Keratinocyte (primary cell): Measurements from ENCODE around the gene NFATC2.

ENCODE experiments used
- EZH2 ChIP-seq: IDR thresholded peaks from one replicate; pipeline ENCODE4 v1.6.1; 2012; ENCODE audit warnings: inconsistent platforms, mild to moderate bottlenecking, low read length, moderate library complexity
- TF ChIP-seq, protein P1 (sequence below), 3 experiments: IDR thresholded peaks in 1 of 3; conservative IDR thresholded peaks in 1 of 3; optimal IDR thresholded peaks in 1 of 3; 2 replicates in 2 of 3; 3 replicates in 1 of 3; pipeline versions ENCODE3 to v1.5.1; 2011; ENCODE audit warnings: low read length in 3 of 3, mild to moderate bottlenecking in 3 of 3, moderate library complexity in 2 of 3, control low read depth in 1 of 3, inconsistent platforms in 1 of 3; ENCODE audit not compliant: insufficient read depth in 2 of 3; ENCODE audit errors: extremely low read depth in 1 of 3

DNA sequence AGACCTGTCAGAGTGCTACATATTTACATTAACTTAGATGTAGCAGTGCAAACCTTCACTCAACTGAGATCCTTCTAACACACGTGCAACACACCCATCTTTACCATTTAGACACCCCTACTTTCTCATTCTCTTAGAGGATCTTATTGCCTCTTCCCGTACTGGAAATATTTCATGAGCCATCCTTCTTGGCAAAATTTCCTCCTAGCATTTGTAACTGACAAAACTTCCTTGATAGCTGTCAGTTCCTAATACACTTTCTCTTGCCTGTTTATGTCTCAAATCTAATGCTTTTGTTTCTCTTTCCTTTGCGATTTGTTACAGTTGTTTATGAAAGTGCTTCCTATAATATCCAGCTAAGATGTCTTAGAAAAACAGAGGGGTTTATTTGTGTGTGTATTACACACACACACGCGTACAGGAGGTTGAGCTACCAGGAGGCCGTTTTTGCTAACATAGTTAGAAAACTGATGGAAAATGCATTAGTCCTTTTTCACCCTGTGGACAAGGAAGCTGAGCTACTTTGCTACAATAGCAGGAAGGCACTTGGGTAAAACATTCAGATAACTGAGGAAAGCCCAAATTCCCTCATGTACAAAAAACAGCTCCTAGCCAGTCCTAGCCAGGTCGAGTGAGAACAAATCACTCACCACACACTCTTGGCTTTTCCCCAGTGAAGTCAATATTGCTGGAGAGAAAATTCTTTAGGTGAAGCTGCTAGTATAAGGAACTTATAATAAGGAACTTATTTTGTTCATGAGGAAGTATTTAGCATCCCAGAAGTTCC, 153.6 kb downstream of the NFATC2 start:
- TF ChIP-seq EZH2: no peak
- TF ChIP-seq, protein P1, sequence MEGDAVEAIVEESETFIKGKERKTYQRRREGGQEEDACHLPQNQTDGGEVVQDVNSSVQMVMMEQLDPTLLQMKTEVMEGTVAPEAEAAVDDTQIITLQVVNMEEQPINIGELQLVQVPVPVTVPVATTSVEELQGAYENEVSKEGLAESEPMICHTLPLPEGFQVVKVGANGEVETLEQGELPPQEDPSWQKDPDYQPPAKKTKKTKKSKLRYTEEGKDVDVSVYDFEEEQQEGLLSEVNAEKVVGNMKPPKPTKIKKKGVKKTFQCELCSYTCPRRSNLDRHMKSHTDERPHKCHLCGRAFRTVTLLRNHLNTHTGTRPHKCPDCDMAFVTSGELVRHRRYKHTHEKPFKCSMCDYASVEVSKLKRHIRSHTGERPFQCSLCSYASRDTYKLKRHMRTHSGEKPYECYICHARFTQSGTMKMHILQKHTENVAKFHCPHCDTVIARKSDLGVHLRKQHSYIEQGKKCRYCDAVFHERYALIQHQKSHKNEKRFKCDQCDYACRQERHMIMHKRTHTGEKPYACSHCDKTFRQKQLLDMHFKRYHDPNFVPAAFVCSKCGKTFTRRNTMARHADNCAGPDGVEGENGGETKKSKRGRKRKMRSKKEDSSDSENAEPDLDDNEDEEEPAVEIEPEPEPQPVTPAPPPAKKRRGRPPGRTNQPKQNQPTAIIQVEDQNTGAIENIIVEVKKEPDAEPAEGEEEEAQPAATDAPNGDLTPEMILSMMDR (optimal IDR thresholded peaks at IDR 0.05 in 1 of 3, IDR thresholded peaks at IDR 0.05 in 1 of 3, conservative IDR thresholded peaks at IDR 0.05 in 1 of 3; ENCODE audit: extremely low read depth in 1 of 3, insufficient read depth in 2 of 3, low read length in 3 of 3): no peak
